HepG2 (cell line): ENCODE results near the gene LST1. TPM values are rescaled to one million over a fixed set of nuclear protein-coding genes. Genes with fewer than 3 reads are reported as not detected.

Experiments used
- ATAC-seq: fragments of 200-7000 bp; cut with Tn5 transposase; 3 replicates; pipeline ENCODE4 v1.9.1; 2020; ENCODE audit warnings: mild to moderate bottlenecking, moderate library complexity
- BruUV-seq: library from RNA; stranded (reverse); fragments of 400-500 nt; replicated peaks from 2 replicates; lab custom pipeline; 2021; lab: Mats Ljungman, UMichigan
- CTCF ChIA-PET: fragments of 300-600 bp; formaldehyde crosslinking; extraction: SDS; loops from one replicate; lab custom pipeline; 2021; ENCODE audit warnings: low total read pairs, inconsistent platforms, low intra/inter-chr PET ratio; lab: Yijun Ruan, JAX
- POLR2A ChIA-PET: fragments of 350-600 bp; sonication (Branson Sonifier 250); formaldehyde crosslinking; loops from one replicate; lab custom pipeline; 2020; ENCODE audit warnings: antibody characterized with exemption, inconsistent platforms; lab: Yijun Ruan, JAX
- DNase-seq: peaks from one replicate; pipeline ENCODE4 v3.0.0-alpha.2; 2015; ENCODE audit warnings: low spot score
- FAIRE-seq: peaks from 3 replicates; lab custom pipeline; 2011; peaks lifted over from hg19 to GRCh38; lab: Jason Lieb, UNC
- H2AFZ ChIP-seq: one replicate; pipeline ENCODE4 v1.6.1; 2011; ENCODE audit warnings: low read length, inconsistent platforms
- H3K27ac ChIP-seq: fragments of 300-600 bp; 3 replicates; pipeline ENCODE4 v1.8.0; 2011; ENCODE audit warnings: mixed run types, mild to moderate bottlenecking, mixed read lengths, low read length, inconsistent platforms; ENCODE audit not compliant: insufficient read depth; ENCODE audit errors: extremely low read length
- H3K27me3 ChIP-seq, 2 experiments: fragments of 200-600 bp in 1 of 2; 2 replicates in 1 of 2; 3 replicates in 1 of 2; pipeline versions ENCODE4 v1.6.0 to v1.8.0; 2011; ENCODE audit warnings: low read length in 2 of 2, mild to moderate bottlenecking in 2 of 2, moderate library complexity in 2 of 2, inconsistent platforms in 1 of 2; ENCODE audit not compliant: insufficient read depth in 2 of 2, control insufficient read depth in 1 of 2
- H3K36me3 ChIP-seq, 2 experiments: fragments of 200-600 bp in 1 of 2; replicated peaks in 1 of 2; 2 replicates in 1 of 2; 3 replicates in 1 of 2; pipeline versions ENCODE4 v1.5.1 to v1.8.0; 2011; ENCODE audit warnings: low read length in 2 of 2, inconsistent platforms in 1 of 2; ENCODE audit not compliant: insufficient read depth in 2 of 2, control insufficient read depth in 1 of 2
- H3K4me1 ChIP-seq: 2 replicates; pipeline ENCODE4 v1.5.1; 2012; ENCODE audit warnings: low read length, inconsistent platforms; ENCODE audit not compliant: insufficient read depth
- H3K4me2 ChIP-seq: 2 replicates; pipeline ENCODE4 v1.6.0; 2011; ENCODE audit warnings: low read depth, low read length, inconsistent platforms
- H3K4me3 ChIP-seq, 3 experiments: fragments of 200-600 bp in 1 of 3; sonication (generic), shearing (Covaris generic) in 1 of 3; replicated peaks in 1 of 3; 2 replicates each; pipeline ENCODE4 v1.5.1; 2011 to 2016; ENCODE audit warnings: low read length in 3 of 3, inconsistent platforms in 2 of 3, low read depth in 2 of 3, mild to moderate bottlenecking in 2 of 3, control low read depth in 1 of 3, mixed read lengths in 1 of 3; ENCODE audit not compliant: insufficient read depth in 1 of 3
- H3K79me2 ChIP-seq: one replicate; pipeline ENCODE4 v1.6.1; 2011; ENCODE audit warnings: low read length, inconsistent platforms; ENCODE audit not compliant: insufficient read depth
- H3K9ac ChIP-seq: 2 replicates; pipeline ENCODE4 v1.6.0; 2011; ENCODE audit warnings: mild to moderate bottlenecking, low read depth, low read length, inconsistent platforms; ENCODE audit not compliant: insufficient read depth
- H3K9me3 ChIP-seq: 2 replicates; pipeline ENCODE4 v1.5.1; 2012; ENCODE audit warnings: mild to moderate bottlenecking, low read length
- H4K20me1 ChIP-seq: 2 replicates; pipeline ENCODE4 v1.6.0; 2011; ENCODE audit warnings: inconsistent platforms, mild to moderate bottlenecking, low read length, moderate library complexity; ENCODE audit not compliant: insufficient read depth
- ADNP ChIP-seq: sonication (generic); formaldehyde crosslinking; IDR thresholded peaks from 2 replicates; pipeline ENCODE4 v1.4.0; 2020; ENCODE audit warnings: missing genetic modification reagents
- CENPX ChIP-seq: sonication (generic); formaldehyde crosslinking; IDR thresholded peaks from 2 replicates; pipeline ENCODE4 v1.9.0; 2021; ENCODE audit warnings: mild to moderate bottlenecking, missing genetic modification reagents, moderate library complexity
- DMAP1 ChIP-seq: IDR thresholded peaks from 2 replicates; pipeline ENCODE4 v1.6.1; 2016
- HCFC1 ChIP-seq: fragments of 150-350 bp; IDR thresholded peaks from 2 replicates; pipeline ENCODE4 v1.6.1; 2014; ENCODE audit warnings: low read depth, low read length
- MAF1 ChIP-seq: sonication (generic); formaldehyde crosslinking; IDR thresholded peaks from 2 replicates; pipeline ENCODE4 v1.5.0; 2020; ENCODE audit warnings: missing genetic modification reagents, borderline replicate concordance
- MAFK ChIP-seq, 2 experiments: IDR thresholded peaks in 1 of 2; conservative IDR thresholded peaks in 1 of 2; 2 replicates each; pipeline ENCODE4 v1.6.1; 2011; ENCODE audit warnings: improper control_type of control experiment in 2 of 2, low read length in 2 of 2
- RBM22 ChIP-seq: fragments of 200-400 bp; formaldehyde crosslinking; optimal IDR thresholded peaks from 2 replicates; pipeline ENCODE3; 2017; ENCODE audit warnings: mild to moderate bottlenecking, low read length, moderate library complexity
- RFX1 ChIP-seq: fragments of 450-650 bp; IDR thresholded peaks from 2 replicates; pipeline ENCODE4 v1.6.1; 2017
- SP2 ChIP-seq: sonication (generic); formaldehyde crosslinking; IDR thresholded peaks from 2 replicates; pipeline ENCODE4 v1.5.1; 2020; ENCODE audit warnings: mild to moderate bottlenecking, missing genetic modification reagents
- SRSF9 ChIP-seq: fragments of 200-400 bp; formaldehyde crosslinking; IDR thresholded peaks from 2 replicates; pipeline ENCODE4 v1.6.1; 2018; ENCODE audit warnings: borderline replicate concordance, mild to moderate bottlenecking, low read depth, low read length; ENCODE audit not compliant: insufficient read depth, poor library complexity, severe bottlenecking
- STAT5B ChIP-seq: sonication (generic); formaldehyde crosslinking; IDR thresholded peaks from 2 replicates; pipeline ENCODE4 v1.4.0; 2020; ENCODE audit warnings: missing genetic modification reagents
- TAF1 ChIP-seq: sonication (generic); formaldehyde crosslinking; IDR thresholded peaks from 2 replicates; pipeline ENCODE4 v1.4.0; 2020; ENCODE audit warnings: missing genetic modification reagents
- ZMYM4 ChIP-seq: sonication (generic); formaldehyde crosslinking; IDR thresholded peaks from 2 replicates; pipeline ENCODE4 v1.8.1; 2023; ENCODE audit warnings: mild to moderate bottlenecking, missing genetic modification reagents
- ZNF414 ChIP-seq: sonication (generic); formaldehyde crosslinking; IDR thresholded peaks from 2 replicates; pipeline ENCODE4 v1.5.0; 2020; ENCODE audit warnings: missing genetic modification reagents
- ZNF441 ChIP-seq: sonication (generic); formaldehyde crosslinking; IDR thresholded peaks from 2 replicates; pipeline ENCODE4 v1.7.0; 2021; ENCODE audit warnings: missing genetic modification reagents, borderline replicate concordance
- ZNF547 ChIP-seq: sonication (generic); formaldehyde crosslinking; IDR thresholded peaks from 2 replicates; pipeline ENCODE4 v1.5.1; 2020; ENCODE audit warnings: mild to moderate bottlenecking, missing genetic modification reagents
- ZNF850 ChIP-seq: sonication (generic); formaldehyde crosslinking; conservative IDR thresholded peaks from 2 replicates; pipeline ENCODE4 v1.9.0; 2021; ENCODE audit warnings: mild to moderate bottlenecking, missing genetic modification reagents
- WGBS: methylation state at CpG from one replicate; pipeline ENCODE4 v1.1.6; 2017; ENCODE audit warnings: low lambda C conversion rate; 5-methylcytosine and 5-hydroxymethylcytosine counted together
- in situ Hi-C: cut with HindIII; loops from 2 replicates; pipeline ENCODE4 v1.10.0; 2017; ENCODE audit warnings: low pct_unique_long_range_greater_than_20kb; ENCODE audit not compliant: extremely low pct_ligation_motif_present
- intact Hi-C: fragments of 100-400 bp; cut with micrococcal nuclease; formaldehyde crosslinking; loops from one replicate; pipeline ENCODE4 v1.10.0; 2022; ENCODE audit not compliant: unreplicated experiment
- polyA plus RNA-seq, 8 experiments: library from polyadenylated mRNA; depleted of rRNA in 3 of 8; stranded (reverse) in 7 of 8; unstranded in 1 of 8; fragments of >200 nt; fragmentation: Illumina TruSeq in 4 of 8; extraction: Trizol in 4 of 8; gene quantifications; 2 replicates each; pipeline versions ENCODE4 v1.2.1 to v1.2.3, GENCODE V29; 2011 to 2016; ENCODE audit warnings: low read depth in 4 of 8, missing spikeins in 1 of 8, mixed read lengths in 1 of 8; ENCODE audit not compliant: insufficient read depth in 1 of 8
- total RNA-seq, 5 experiments: library from RNA; depleted of rRNA; stranded (reverse); fragments of >200 nt; fragmentation: Illumina TruSeq; extraction: Trizol; gene quantifications; 2 replicates each; pipeline ENCODE4 v1.2.3, GENCODE V29; 2016; ENCODE audit warnings: low read depth in 1 of 5
- TF ChIP-seq, protein P1 (sequence below): sonication (generic); formaldehyde crosslinking; conservative IDR thresholded peaks from 2 replicates; pipeline ENCODE4 v1.4.0; 2020; ENCODE audit warnings: missing genetic modification reagents

Gene LST1
- total and polyA plus RNA-seq, 2 of the 13 experiments (the other 11 are each of a cell fraction or from before 2014, with no cell fraction given): not detected

GRCh38 chr6:31620586-31621319 is 34.7 kb downstream of the LST1 start, which contains the start of gene PRRC2A:
Gene PRRC2A (plus strand): TSS chr6:31620715. CDS start chr6:31622790, 2,075 bp downstream.
- H3K79me2 ChIP-seq: peaks cover 37% of the 10 kb centered on the region
- CTCF ChIA-PET: no interaction called here
- POLR2A ChIA-PET: interaction anchor here (0.6 to 4.8 kb wide), 15 partner anchors 9 to 186 kb away, joined by 3 to 78 read pairs (median 4); partner anchors contain the start of genes ABHD16A, APOM, BAG6 and C6orf47
- peak within 1 kb of the TSS; percentile 98 for H3K4me2 ChIP-seq
- peaks cover 23 to 33% of the 10 kb centered on the region in 2 experiments for H3K36me3 ChIP-seq
- peaks cover 11% of the 10 kb centered on the region; the same call in 1 of the 2 replicates for H4K20me1 ChIP-seq
- no peaks in the 10 kb centered on the region; a peak in 1 of 5 replicates for H3K27me3 ChIP-seq
- H3K4me1 ChIP-seq: peaks cover 28% of the 10 kb centered on the region
- no peaks in the 10 kb centered on the region for H3K9me3 ChIP-seq
- H3K9ac ChIP-seq: peak within 1 kb of the TSS; percentile 97
- H3K27ac ChIP-seq: peak within 1 kb of the TSS; percentile 98
- ATAC-seq (peak; percentile 81), DNase-seq (no peak), FAIRE-seq (no peak)
- peak within 1 kb of the TSS; percentile 83 to 100 (median 99) for H3K4me3 ChIP-seq
- in situ Hi-C loops: no loop called here
- no peak within 1 kb of the TSS for H2AFZ ChIP-seq
- intact Hi-C loops: loop anchor here (1.0 to 5.0 kb wide), 2 partner anchors 32 to 47 kb away; partner anchors contain the start of genes BAG6, CSNK2B and LY6G5B
- BruUV-seq: no TSS peak
- 1% methylated on average over 52 of the region's 67 CpGs for WGBS
- TF ChIP-seq SP2 (CRISPR knock-in tag) (no peak; the same call in 1 of the 2 replicates), HCFC1 (no peak), ZNF850 (CRISPR knock-in tag) (no peak), TAF1 (CRISPR knock-in tag) (peak; percentile 78), SRSF9 (no peak), ZNF547 (CRISPR knock-in tag) (peak; percentile 57), RBM22 (no peak), ZNF414 (CRISPR knock-in tag) (no peak), RFX1 (no peak), ADNP (no peak), MAFK (conservative IDR thresholded peaks at IDR 0.05 in 1 of 2, IDR thresholded peaks at IDR 0.05 in 1 of 2; ENCODE audit: low read length in 2 of 2) (no peak), DMAP1 (CRISPR knock-in tag) (peak; percentile 88), MAF1 (CRISPR knock-in tag) (peak; percentile 64; the same call in 1 of the 2 replicates), ZMYM4 (CRISPR knock-in tag) (no peak), CENPX (CRISPR knock-in tag) (no peak), ZNF441 (CRISPR knock-in tag) (no peak; the same call in 1 of the 2 replicates), STAT5B (CRISPR knock-in tag) (no peak)
- TF ChIP-seq, protein P1, sequence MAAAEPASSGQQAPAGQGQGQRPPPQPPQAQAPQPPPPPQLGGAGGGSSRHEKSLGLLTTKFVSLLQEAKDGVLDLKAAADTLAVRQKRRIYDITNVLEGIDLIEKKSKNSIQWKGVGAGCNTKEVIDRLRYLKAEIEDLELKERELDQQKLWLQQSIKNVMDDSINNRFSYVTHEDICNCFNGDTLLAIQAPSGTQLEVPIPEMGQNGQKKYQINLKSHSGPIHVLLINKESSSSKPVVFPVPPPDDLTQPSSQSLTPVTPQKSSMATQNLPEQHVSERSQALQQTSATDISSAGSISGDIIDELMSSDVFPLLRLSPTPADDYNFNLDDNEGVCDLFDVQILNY (CRISPR knock-in tag): no peak
